GM21576 (cell line): ENCODE measurements around the gene GRM4.

Source experiments
- ATAC-seq: cut with Tn5 transposase; IDR thresholded peaks from one replicate; pipeline ENCODE4 v1.9.1; 2021; ENCODE audit warnings: mild to moderate bottlenecking, moderate library complexity; ENCODE audit not compliant: unreplicated experiment

The GRM4 gene

GRCh38 chr6:34157851-34158250 is 12.0 kb upstream of the GRM4 start:
- ATAC-seq = no peak

GRCh38 chr6:34157236-34157830 is 11.4 kb upstream of the GRM4 start:
- no peak for ATAC-seq

- ATAC-seq = no peak
Measured at GRCh38 chr6:34155471-34156300, 9.8 kb upstream of the GRM4 start.

GRCh38 chr6:34154668-34155447 is 9.0 kb upstream of the GRM4 start:
- no peak for ATAC-seq

- no peak for ATAC-seq
Measured at GRCh38 chr6:34152806-34153520, 7.1 kb upstream of the GRM4 start.

- ATAC-seq = no peak
Measured at GRCh38 chr6:34152042-34152524, 6.2 kb upstream of the GRM4 start.

GRCh38 chr6:34151321-34152041 is 5.6 kb upstream of the GRM4 start:
- ATAC-seq = no peak

GRCh38 chr6:34150766-34151165 is 4.9 kb upstream of the GRM4 start:
- ATAC-seq = no peak

GRCh38 chr6:34149831-34150400 is 4.0 kb upstream of the GRM4 start:
- ATAC-seq = no peak

- ATAC-seq = no peak
Measured at GRCh38 chr6:34149452-34149810, 3.5 kb upstream of the GRM4 start.

- no peak for ATAC-seq
Measured at GRCh38 chr6:34148631-34149451, 3.0 kb upstream of the GRM4 start.

GRCh38 chr6:34147906-34148630 is 2.2 kb upstream of the GRM4 start:
- no peak for ATAC-seq

- ATAC-seq = no peak
Measured at GRCh38 chr6:34146801-34147592, 1.1 kb upstream of the GRM4 start.

GRCh38 chr6:34145161-34146020 is 496 bp downstream of the GRM4 start:
- no peak for ATAC-seq

- no peak for ATAC-seq
Measured at GRCh38 chr6:34144581-34145160, 1.2 kb downstream of the GRM4 start.

- no peak for ATAC-seq
Measured at GRCh38 chr6:34143884-34144580, 1.9 kb downstream of the GRM4 start.
